GM21737 (cell line): ENCODE measurements around the gene SF3A1.
"Not testable (repeated sequence)": the region's sequence is repeated elsewhere in the genome, so short reads cannot be mapped to it uniquely, and the experiment has no call there.

Experiments
- ATAC-seq: cut with Tn5 transposase; IDR thresholded peaks from one replicate; pipeline ENCODE4 v1.9.1; 2021; ENCODE audit warnings: mild to moderate bottlenecking, moderate library complexity; ENCODE audit not compliant: unreplicated experiment

The SF3A1 gene

GRCh38 chr22:30348809-30349208 is 7.9 kb downstream of the SF3A1 start:
- no peak for ATAC-seq

- no peak for ATAC-seq
Measured at GRCh38 chr22:30348404-30348803, 8.3 kb downstream of the SF3A1 start.

GRCh38 chr22:30347255-30347892 is 9.3 kb downstream of the SF3A1 start:
- ATAC-seq = no peak

GRCh38 chr22:30344447-30345200 is 12.1 kb downstream of the SF3A1 start:
- no peak for ATAC-seq

- no peak for ATAC-seq
Measured at GRCh38 chr22:30340911-30341685, 15.6 kb downstream of the SF3A1 start.

- ATAC-seq = no peak
Measured at GRCh38 chr22:30338802-30339201, 17.9 kb downstream of the SF3A1 start.

GRCh38 chr22:30338341-30338740 is 18.4 kb downstream of the SF3A1 start:
- not testable (repeated sequence) for ATAC-seq

GRCh38 chr22:30337461-30337778 is 19.3 kb downstream of the SF3A1 start:
- no peak for ATAC-seq

GRCh38 chr22:30336752-30337460 is 19.8 kb downstream of the SF3A1 start:
- no peak for ATAC-seq

GRCh38 chr22:30335236-30335635 is 21.5 kb downstream of the SF3A1 start:
- no peak for ATAC-seq

- ATAC-seq = no peak
Measured at GRCh38 chr22:30334646-30335045, 22.0 kb downstream of the SF3A1 start.

- ATAC-seq = no peak
Measured at GRCh38 chr22:30333707-30334087, 23.0 kb downstream of the SF3A1 start.

GRCh38 chr22:30332994-30333706 is 23.5 kb downstream of the SF3A1 start:
- ATAC-seq = no peak

GRCh38 chr22:30332551-30332950 is 24.1 kb downstream of the SF3A1 start:
- ATAC-seq = no peak

GRCh38 chr22:30328466-30329049 is 28.1 kb downstream of the SF3A1 start:
- ATAC-seq = no peak

GRCh38 chr22:30327864-30328345 is 28.8 kb downstream of the SF3A1 start:
- ATAC-seq = no peak

GRCh38 chr22:30326706-30327362 is 29.9 kb downstream of the SF3A1 start, which contains the start of gene TBC1D10A:
Gene TBC1D10A (minus strand): TSS chr22:30326941. CDS start chr22:30326881, 60 bp downstream.
- ATAC-seq = peak; percentile 82

- peak; percentile 27 for ATAC-seq
Measured at GRCh38 chr22:30326255-30326705, 30.4 kb downstream of the SF3A1 start.

GRCh38 chr22:30325724-30326254 is 30.9 kb downstream of the SF3A1 start:
- no peak for ATAC-seq
